NCI-H345 treated with DMSO at 0.1 percent for 48 hours (cell line): ENCODE results near the gene ABCA5.
"Not testable (repeated sequence)": the region's sequence is repeated elsewhere in the genome, so short reads cannot be mapped to it uniquely, and the experiment has no call there.

Experiments
- DNase-seq: peaks from one replicate; lab custom pipeline; 2025; ENCODE audit not compliant: unreplicated experiment; lab: John Stamatoyannopoulos, UW

ABCA5 gene

GRCh38 chr17:69326377-69327059 is 415 bp downstream of the ABCA5 start:
- no peak for DNase-seq

GRCh38 chr17:69325518-69326376 is 1.2 kb downstream of the ABCA5 start:
- no peak for DNase-seq

- DNase-seq: no peak
These were observed 3.1 kb downstream of the ABCA5 start for GRCh38 chr17:69323806-69324205.

- DNase-seq: no peak
These were observed 6.1 kb downstream of the ABCA5 start for GRCh38 chr17:69320908-69321238.

- DNase-seq: no peak
These were observed 6.6 kb downstream of the ABCA5 start for GRCh38 chr17:69320210-69320907.

GRCh38 chr17:69317625-69318024 is 9.3 kb downstream of the ABCA5 start:
- no peak for DNase-seq

- DNase-seq: peak; percentile 58
These were observed 12.5 kb downstream of the ABCA5 start for GRCh38 chr17:69314246-69315065.

- DNase-seq: no peak
These were observed 21.8 kb downstream of the ABCA5 start for GRCh38 chr17:69305177-69305576.

- no peak for DNase-seq
These were observed 24.3 kb downstream of the ABCA5 start for GRCh38 chr17:69302682-69303081.

- DNase-seq: no peak
These were observed 26.7 kb downstream of the ABCA5 start for GRCh38 chr17:69300222-69300621.

- not testable (repeated sequence) for DNase-seq
These were observed 28.7 kb downstream of the ABCA5 start for GRCh38 chr17:69298120-69298722.

- no peak for DNase-seq
These were observed 39.8 kb downstream of the ABCA5 start for GRCh38 chr17:69287168-69287567.

- no peak for DNase-seq
These were observed 40.7 kb downstream of the ABCA5 start for GRCh38 chr17:69286257-69286656.

GRCh38 chr17:69284646-69285045 is 42.3 kb downstream of the ABCA5 start:
- DNase-seq: no peak

GRCh38 chr17:69282002-69282401 is 44.9 kb downstream of the ABCA5 start:
- DNase-seq: no peak

GRCh38 chr17:69276279-69276678 is 50.7 kb downstream of the ABCA5 start:
- DNase-seq: not testable (repeated sequence)

- no peak for DNase-seq
These were observed 51.2 kb downstream of the ABCA5 start for GRCh38 chr17:69275751-69276150.

- DNase-seq: no peak
These were observed 55.9 kb downstream of the ABCA5 start for GRCh38 chr17:69271023-69271422.

GRCh38 chr17:69269131-69269998 is 57.6 kb downstream of the ABCA5 start:
- DNase-seq: no peak

- DNase-seq: no peak
These were observed 58.4 kb downstream of the ABCA5 start for GRCh38 chr17:69268543-69269014.
